ENCODE results near the gene FAM168B.

The FAM168B gene

DNA sequence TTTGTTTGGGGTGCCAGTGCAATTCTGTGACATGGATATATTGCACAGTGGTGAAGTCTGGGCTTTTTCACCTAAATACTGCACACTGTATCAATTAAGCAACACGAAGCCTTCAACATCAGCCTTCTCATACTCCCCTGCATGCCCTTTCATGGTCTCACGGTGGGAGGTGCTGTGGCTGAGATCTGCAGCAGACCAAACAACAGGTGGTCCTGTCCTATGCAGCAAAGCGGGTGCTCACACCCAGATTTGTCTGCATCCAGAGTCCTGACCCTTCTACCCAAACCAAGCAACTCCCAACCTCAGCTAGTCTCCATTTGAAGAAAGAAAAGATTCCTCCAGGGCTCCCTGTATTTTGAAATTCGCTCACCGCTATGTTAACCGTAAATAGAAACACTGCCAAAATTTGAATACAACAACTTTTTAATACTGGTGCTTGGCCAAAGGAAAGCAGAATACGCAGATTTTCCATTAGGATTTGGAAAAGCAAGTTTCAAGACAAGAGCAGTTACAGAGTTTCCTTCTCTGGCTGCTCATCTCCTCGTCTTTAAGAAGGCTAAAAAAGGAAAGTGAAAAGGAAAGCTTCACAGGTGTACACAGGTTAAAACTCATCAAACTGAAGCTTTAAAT is 34.9 kb downstream of the FAM168B start:
- no peak for DNase-seq
- H3K4me3 ChIP-seq (ENCODE audit: low read length): no peak overlapping the region
- no peaks in the 10 kb centered on the region for H3K9me3 ChIP-seq (replicated peaks; ENCODE audit: insufficient read depth, low read length)
- no peak overlapping the region for H3K9ac ChIP-seq (ENCODE audit: low read length)
- no peaks in the 10 kb centered on the region; the same call in 1 of the 2 replicates for H3K36me3 ChIP-seq (replicated peaks; ENCODE audit: insufficient read depth, low read length)
- peaks cover 18% of the 10 kb centered on the region for H4K20me1 ChIP-seq (ENCODE audit: insufficient read depth, low read length)
- H3K27ac ChIP-seq (ENCODE audit: low read length): no peak overlapping the region
- peaks cover 5% of the 10 kb centered on the region for H3K4me1 ChIP-seq (ENCODE audit: low read length)
- TF ChIP-seq, protein P1, sequence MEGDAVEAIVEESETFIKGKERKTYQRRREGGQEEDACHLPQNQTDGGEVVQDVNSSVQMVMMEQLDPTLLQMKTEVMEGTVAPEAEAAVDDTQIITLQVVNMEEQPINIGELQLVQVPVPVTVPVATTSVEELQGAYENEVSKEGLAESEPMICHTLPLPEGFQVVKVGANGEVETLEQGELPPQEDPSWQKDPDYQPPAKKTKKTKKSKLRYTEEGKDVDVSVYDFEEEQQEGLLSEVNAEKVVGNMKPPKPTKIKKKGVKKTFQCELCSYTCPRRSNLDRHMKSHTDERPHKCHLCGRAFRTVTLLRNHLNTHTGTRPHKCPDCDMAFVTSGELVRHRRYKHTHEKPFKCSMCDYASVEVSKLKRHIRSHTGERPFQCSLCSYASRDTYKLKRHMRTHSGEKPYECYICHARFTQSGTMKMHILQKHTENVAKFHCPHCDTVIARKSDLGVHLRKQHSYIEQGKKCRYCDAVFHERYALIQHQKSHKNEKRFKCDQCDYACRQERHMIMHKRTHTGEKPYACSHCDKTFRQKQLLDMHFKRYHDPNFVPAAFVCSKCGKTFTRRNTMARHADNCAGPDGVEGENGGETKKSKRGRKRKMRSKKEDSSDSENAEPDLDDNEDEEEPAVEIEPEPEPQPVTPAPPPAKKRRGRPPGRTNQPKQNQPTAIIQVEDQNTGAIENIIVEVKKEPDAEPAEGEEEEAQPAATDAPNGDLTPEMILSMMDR (IDR thresholded peaks at IDR 0.05; ENCODE audit: low read length): no peak
- no peak for TF ChIP-seq EZH2phosphoT487 (IDR thresholded peaks at IDR 0.05; ENCODE audit: low read length)
- no peak for TF ChIP-seq EZH2 (optimal IDR thresholded peaks at IDR 0.05; ENCODE audit: low read depth, low read length)
- no peaks in the 10 kb centered on the region for H3F3A ChIP-seq (ENCODE audit: insufficient read depth, low read length)
- H3K79me2 ChIP-seq (ENCODE audit: low read length): peaks cover 93% of the 10 kb centered on the region
- no peaks in the 10 kb centered on the region for H3K9me2 ChIP-seq (replicated peaks; ENCODE audit: insufficient read depth, low read length)
- no peak overlapping the region for H3K4me2 ChIP-seq (ENCODE audit: low read depth, low read length)
- no peaks in the 10 kb centered on the region for H3K27me3 ChIP-seq (replicated peaks; ENCODE audit: insufficient read depth, low read length)
- H2AFZ ChIP-seq (ENCODE audit: low read length): no peak overlapping the region

GRCh38 chr2:131056932-131057287 is 36.4 kb downstream of the FAM168B start:
- no peak overlapping the region for H3K27ac ChIP-seq (ENCODE audit: low read length)
- TF ChIP-seq, protein P1 (IDR thresholded peaks at IDR 0.05; ENCODE audit: low read length): no peak
- no peak for TF ChIP-seq EZH2phosphoT487 (IDR thresholded peaks at IDR 0.05; ENCODE audit: low read length)
- no peak for TF ChIP-seq EZH2 (optimal IDR thresholded peaks at IDR 0.05; ENCODE audit: low read depth, low read length)
- no peaks in the 10 kb centered on the region for H3F3A ChIP-seq (ENCODE audit: insufficient read depth, low read length)
- peaks cover 90% of the 10 kb centered on the region for H3K79me2 ChIP-seq (ENCODE audit: low read length)
- no peaks in the 10 kb centered on the region for H3K27me3 ChIP-seq (replicated peaks; ENCODE audit: insufficient read depth, low read length)
- no peak for DNase-seq
- no peak overlapping the region for H3K4me3 ChIP-seq (ENCODE audit: low read length)
- H3K4me1 ChIP-seq (ENCODE audit: low read length): peaks cover 5% of the 10 kb centered on the region
- H3K9me2 ChIP-seq (replicated peaks; ENCODE audit: insufficient read depth, low read length): no peaks in the 10 kb centered on the region
- no peaks in the 10 kb centered on the region for H3K9me3 ChIP-seq (replicated peaks; ENCODE audit: insufficient read depth, low read length)
- no peak overlapping the region for H3K4me2 ChIP-seq (ENCODE audit: low read depth, low read length)
- H3K36me3 ChIP-seq (replicated peaks; ENCODE audit: insufficient read depth, low read length): no peaks in the 10 kb centered on the region; the same call in 1 of the 2 replicates
- no peak overlapping the region for H3K9ac ChIP-seq (ENCODE audit: low read length)
- H4K20me1 ChIP-seq (ENCODE audit: insufficient read depth, low read length): peaks cover 18% of the 10 kb centered on the region
- H2AFZ ChIP-seq (ENCODE audit: low read length): no peak overlapping the region

DNA sequence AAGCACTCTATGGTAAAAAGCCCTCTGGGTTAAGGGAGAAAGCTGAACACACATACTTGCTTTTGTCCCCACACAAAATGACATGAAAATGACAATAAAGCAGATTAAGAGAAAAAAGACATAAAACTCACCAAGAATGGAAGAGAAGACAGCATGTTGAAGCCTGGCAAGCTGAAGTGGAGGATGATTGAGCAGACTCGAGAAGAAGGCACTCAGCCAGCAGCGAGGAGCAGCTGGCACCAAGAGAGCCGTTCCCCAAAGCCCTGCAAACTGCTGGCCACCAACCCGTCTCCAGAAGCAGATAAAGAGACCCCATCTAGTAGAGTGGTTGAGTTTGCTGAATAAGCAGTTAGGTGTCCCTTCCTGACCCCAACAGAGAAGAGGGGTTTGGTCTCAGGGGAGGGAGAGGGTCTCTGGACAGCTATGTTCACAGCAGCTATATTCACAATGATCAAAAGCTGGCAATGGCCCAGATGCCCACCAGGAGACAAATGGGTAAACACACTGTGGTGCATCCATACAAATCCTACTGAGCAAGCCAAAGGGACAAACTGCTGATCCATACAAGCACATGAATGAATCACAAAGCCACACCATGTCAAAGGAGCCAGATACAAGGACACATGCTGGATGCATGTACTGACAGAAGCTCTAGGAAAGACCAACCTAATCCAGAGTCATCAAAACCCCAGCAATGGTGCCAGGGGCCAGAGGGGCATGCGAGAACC is 36.9 kb downstream of the FAM168B start:
- peaks cover 5% of the 10 kb centered on the region for H3K4me1 ChIP-seq (ENCODE audit: low read length)
- H3K9me2 ChIP-seq (replicated peaks; ENCODE audit: insufficient read depth, low read length): no peaks in the 10 kb centered on the region
- H3K9me3 ChIP-seq (replicated peaks; ENCODE audit: insufficient read depth, low read length): no peaks in the 10 kb centered on the region
- H3K79me2 ChIP-seq (ENCODE audit: low read length): peaks cover 88% of the 10 kb centered on the region
- H3K27me3 ChIP-seq (replicated peaks; ENCODE audit: insufficient read depth, low read length): no peaks in the 10 kb centered on the region
- no peak overlapping the region for H3K27ac ChIP-seq (ENCODE audit: low read length)
- peaks cover under 1% of the 10 kb centered on the region; the same call in 1 of the 2 replicates for H3K36me3 ChIP-seq (replicated peaks; ENCODE audit: insufficient read depth, low read length)
- TF ChIP-seq EZH2 (optimal IDR thresholded peaks at IDR 0.05; ENCODE audit: low read depth, low read length) (no peak), EZH2phosphoT487 (IDR thresholded peaks at IDR 0.05; ENCODE audit: low read length) (no peak)
- TF ChIP-seq, protein P1 (IDR thresholded peaks at IDR 0.05; ENCODE audit: low read length): no peak
- no peaks in the 10 kb centered on the region for H3F3A ChIP-seq (ENCODE audit: insufficient read depth, low read length)
- H4K20me1 ChIP-seq (ENCODE audit: insufficient read depth, low read length): peaks cover 18% of the 10 kb centered on the region
- H2AFZ ChIP-seq (ENCODE audit: low read length): no peak overlapping the region
- H3K4me2 ChIP-seq (ENCODE audit: low read depth, low read length): no peak overlapping the region
- H3K4me3 ChIP-seq (ENCODE audit: low read length): no peak overlapping the region
- DNase-seq: no peak
- H3K9ac ChIP-seq (ENCODE audit: low read length): no peak overlapping the region

Data from MM.1S (cell line).